A549 (cell line): ENCODE data around the gene SLCO2A1.

Experiments used
- CTCF ChIP-seq: fragments of >200 bp; sonication (Bioruptor Twin); formaldehyde crosslinking; IDR thresholded peaks from 3 replicates; pipeline ENCODE4 v1.5.1; 2016
- JUNB ChIP-seq: fragments of >200 bp; sonication (Bioruptor Twin); formaldehyde crosslinking; IDR thresholded peaks from 2 replicates; pipeline ENCODE4 v1.6.1; 2016
- KDM1A ChIP-seq: fragments of 200-600 bp; sonication (generic); IDR thresholded peaks from 2 replicates; pipeline ENCODE4 v1.6.1; 2016; ENCODE audit warnings: low read depth, mild to moderate bottlenecking
- POLR2A ChIP-seq: IDR thresholded peaks from 2 replicates; pipeline ENCODE4 v1.6.1; 2012; ENCODE audit warnings: mild to moderate bottlenecking, low read length
- REST ChIP-seq: fragments of 200-600 bp; sonication (generic); IDR thresholded peaks from 2 replicates; pipeline ENCODE4 v1.6.1; 2016; ENCODE audit warnings: antibody characterized with exemption, mild to moderate bottlenecking, moderate library complexity
- SMC3 ChIP-seq: fragments of >200 bp; sonication (Bioruptor Twin); formaldehyde crosslinking; IDR thresholded peaks from 3 replicates; pipeline ENCODE4 v1.6.1; 2018; ENCODE audit warnings: inconsistent platforms
- TF ChIP-seq, protein P1 (sequence below): IDR thresholded peaks from 2 replicates; pipeline ENCODE4 v1.6.1; 2012

GRCh38 chr3:134030379-134031347, 938 bp upstream of the SLCO2A1 start:
- TF ChIP-seq REST (no peak), POLR2A (no peak), SMC3 (no peak), JUNB (no peak), KDM1A (no peak), CTCF (no peak)
- TF ChIP-seq, protein P1, sequence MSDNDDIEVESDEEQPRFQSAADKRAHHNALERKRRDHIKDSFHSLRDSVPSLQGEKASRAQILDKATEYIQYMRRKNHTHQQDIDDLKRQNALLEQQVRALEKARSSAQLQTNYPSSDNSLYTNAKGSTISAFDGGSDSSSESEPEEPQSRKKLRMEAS, result no peak
